GM19023 (cell line): ENCODE results near the gene GSX1.
A peak's percentile ranks its signal among the peaks of the same experiment; 100 is the strongest.
"Not testable (repeated sequence)": the region's sequence is repeated elsewhere in the genome, so short reads cannot be mapped to it uniquely, and the experiment has no call there.

Source experiments
- ATAC-seq: cut with Tn5 transposase; IDR thresholded peaks from one replicate; pipeline ENCODE4 v1.9.1; 2021; ENCODE audit warnings: mild to moderate bottlenecking, moderate library complexity; ENCODE audit not compliant: unreplicated experiment

Gene GSX1

DNA sequence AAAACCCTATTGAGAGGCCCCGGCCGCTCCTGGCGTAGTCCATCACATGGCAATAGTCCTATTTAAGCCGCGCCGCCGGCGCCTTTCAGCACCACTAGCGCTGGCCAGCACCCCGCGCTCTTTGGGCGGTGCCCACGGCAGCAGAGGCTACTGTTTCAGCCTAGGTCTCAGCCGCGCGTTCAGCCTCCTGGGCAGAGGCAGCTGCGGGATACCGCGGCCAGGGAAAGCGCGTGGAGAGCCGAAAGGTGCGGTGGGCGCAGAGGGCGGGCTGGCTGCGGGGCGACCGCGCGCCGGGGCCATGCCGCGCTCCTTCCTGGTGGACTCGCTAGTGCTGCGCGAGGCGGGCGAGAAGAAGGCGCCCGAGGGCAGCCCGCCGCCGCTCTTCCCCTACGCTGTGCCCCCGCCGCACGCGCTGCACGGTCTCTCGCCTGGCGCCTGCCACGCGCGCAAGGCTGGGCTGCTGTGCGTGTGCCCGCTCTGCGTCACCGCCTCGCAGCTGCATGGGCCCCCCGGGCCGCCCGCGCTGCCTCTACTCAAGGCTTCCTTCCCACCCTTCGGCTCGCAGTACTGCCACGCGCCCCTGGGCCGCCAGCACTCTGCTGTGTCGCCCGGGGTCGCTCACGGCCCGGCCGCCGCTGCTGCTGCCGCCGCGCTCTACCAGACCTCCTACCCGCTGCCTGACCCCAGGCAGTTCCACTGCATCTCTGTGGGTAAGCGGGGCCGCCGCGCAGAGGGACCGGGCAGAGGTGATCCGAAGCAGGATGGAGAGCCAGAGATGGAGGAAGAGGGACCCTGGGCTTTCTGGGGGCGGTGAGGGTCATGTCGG lies at the start of gene GSX1:
GSX1 (plus strand) TSS at position 91 of the 826 bp plus-strand sequence; CDS start at position 299, 208 bp downstream.
- ATAC-seq: no peak

DNA sequence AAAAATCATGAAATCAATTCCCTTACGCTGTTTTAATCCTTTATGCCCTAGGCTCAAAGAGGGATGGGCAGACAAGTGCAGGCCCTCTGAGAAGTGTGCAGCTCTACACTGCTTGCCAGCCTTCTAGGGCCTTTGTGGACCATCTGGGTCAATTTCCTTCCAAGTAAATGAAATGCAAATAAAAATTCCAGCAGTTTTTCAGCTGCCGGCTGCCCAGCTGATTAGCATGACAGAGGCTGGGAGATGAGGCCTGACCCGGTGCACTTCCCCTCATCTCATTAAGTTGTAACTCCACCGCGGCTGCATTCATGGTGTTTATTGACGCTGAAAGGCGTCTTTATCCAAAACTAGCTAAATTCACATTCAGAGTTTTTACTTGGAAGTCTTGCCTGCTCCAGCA lies 47.5 kb upstream of the GSX1 start:
- ATAC-seq: no peak

DNA sequence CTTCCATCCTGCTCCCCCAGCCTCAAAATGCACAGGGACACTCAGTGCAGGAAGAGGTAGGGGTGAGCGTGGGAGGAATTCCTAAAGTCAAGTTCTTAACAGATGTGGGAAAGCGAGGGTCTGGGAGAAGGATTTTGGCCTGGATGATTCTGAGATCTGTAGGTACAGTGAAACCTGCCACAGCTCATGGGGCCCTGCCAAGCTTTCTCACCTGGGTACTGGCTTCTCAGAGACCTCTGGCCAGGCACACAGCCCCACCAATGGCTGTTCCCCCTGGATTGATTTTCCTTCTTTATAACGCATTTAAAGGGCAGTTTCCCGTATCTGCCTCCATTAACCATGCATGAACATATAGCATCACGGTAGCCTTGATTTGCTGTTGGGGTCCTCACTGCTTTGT lies 47.0 kb upstream of the GSX1 start:
- ATAC-seq: no peak

DNA sequence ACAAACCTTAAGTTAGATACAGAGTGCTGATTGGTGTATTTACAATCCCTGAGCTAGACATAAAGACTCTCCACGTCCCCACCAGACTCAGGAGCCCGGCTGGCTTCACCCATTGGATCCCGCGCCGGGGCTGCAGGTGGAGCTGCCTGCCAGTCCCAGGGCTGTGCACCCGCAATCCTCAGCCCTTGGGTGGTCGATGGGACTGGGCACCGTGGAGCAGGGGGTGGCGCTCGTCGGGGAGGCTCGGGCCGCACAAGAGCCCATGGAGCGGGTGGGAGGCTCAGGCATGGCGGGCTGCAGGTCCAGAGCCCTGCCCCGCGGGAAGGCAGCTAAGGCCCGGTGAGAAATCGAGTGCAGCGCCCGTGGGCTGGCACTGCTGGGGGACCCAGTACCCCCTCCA lies 44.1 kb upstream of the GSX1 start:
- ATAC-seq: not testable (repeated sequence)

DNA sequence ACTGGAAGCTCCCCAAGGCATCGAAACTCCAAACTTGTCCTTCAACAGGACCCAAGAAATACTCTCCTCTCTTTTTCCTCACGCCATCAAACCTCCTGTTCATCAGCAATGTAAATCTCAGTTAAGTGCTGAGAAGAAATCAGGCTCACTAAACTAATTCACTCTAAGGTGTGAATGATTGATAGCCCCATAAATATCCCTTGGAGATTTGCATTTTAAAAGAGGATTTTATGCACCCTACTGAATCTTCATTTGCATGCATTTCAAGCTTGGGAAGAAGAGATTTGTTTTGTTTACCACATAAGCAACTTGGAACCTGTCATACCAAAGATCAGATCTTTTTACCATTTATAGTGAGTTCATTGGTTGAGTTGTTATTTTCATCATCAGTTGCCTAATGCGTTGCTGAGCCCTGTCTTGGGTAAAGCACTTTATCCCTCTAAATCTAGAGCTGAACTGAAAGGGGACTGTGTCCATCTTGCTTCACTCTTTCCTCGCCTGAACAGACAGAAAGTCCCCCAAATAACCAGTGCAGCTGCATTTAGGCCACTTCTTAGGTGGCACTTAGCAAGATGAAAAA lies 40.2 kb upstream of the GSX1 start:
- ATAC-seq: no peak

DNA sequence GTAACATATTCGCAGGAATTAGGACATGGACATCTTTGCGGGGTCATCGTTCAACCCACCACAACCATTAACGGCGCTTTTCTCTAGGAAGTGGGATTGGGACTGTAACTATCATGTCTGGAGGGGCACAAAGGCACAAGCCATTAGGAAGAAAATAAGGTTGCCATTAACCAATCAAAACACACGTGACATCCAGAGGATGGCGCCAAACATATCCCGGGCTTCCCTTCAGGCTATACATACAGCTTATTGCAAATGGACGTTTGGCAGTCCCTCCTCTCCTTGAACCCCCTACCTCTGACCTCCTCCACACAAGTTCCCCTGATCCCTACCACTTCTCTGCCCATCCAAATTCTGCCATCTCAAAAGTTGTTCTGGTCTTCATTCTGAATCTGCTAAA lies 26.6 kb upstream of the GSX1 start:
- no peak for ATAC-seq

DNA sequence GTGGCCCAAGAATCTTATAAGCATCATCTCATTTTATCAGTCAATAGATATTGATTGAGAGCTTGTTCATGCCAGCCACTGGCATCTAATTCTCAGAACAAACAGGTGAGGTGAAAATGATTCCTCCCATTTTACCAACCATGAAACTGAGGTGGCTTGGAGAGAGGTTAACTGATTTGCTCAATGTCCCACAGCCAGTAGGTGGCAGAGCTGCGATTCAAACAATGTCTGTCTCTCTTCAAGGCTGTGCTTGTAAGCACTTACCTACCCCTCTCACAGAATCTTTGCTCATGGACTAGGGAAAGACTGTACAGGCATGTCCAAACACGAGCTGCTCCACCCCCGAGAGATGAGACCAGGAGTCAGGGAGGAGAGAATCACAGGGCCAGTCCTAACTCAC lies 21.5 kb upstream of the GSX1 start:
- ATAC-seq: no peak

DNA sequence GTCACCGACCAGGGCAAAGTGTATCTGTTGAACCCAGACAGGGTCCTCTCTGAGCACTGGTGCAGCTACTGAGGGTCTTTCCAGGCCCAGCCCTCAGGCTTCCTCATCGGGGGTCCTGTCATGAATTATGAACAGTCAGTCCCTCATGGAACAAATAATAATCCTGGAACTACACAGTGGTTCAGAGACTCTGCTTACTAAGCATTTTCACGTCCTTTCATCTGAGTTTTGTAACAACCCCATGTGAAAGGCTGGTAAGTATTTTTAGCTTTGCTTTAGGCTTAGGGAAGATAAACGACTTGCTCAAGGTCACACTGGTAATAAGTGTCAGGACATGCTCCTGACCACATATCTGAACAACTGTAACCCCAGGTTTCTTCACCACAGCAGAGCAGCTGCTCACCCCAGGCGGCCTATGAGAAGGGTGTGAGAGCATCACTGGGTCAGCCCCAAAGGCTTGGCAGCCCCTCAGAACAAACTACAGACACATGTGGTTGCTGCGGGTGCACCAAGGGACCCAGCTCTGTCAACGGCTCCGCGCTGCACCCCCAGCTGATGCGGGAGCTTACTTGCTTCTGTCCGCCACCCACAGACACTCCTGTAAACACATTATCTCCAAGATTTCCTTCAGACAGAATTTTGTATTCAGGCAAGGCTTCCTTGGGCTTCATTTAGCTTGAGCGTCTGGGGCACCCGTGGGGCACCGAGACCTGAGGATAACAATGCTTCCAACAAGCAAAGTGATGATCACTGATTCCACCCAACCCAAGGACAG lies 19.4 kb upstream of the GSX1 start:
- ATAC-seq: no peak

DNA sequence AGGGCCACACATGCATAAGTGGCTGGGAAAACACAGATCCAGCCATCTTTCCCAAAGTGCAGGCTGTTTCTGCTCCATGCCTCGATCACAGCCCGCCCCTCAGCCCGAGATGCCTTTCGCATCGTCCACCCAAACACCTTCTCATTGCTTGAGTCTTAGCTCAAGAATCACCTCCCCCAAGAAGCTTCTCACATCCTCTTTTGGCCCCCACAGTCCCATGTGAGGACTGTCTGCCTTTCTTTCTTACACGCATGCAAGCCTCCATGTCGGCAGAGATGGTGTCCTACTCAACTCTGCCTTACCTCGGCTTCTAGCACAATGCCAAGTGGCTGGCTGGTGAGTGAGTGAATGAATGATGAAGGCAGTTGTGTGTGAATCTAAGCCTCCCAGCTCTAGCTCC lies 18.1 kb upstream of the GSX1 start:
- peak; percentile 59 for ATAC-seq

DNA sequence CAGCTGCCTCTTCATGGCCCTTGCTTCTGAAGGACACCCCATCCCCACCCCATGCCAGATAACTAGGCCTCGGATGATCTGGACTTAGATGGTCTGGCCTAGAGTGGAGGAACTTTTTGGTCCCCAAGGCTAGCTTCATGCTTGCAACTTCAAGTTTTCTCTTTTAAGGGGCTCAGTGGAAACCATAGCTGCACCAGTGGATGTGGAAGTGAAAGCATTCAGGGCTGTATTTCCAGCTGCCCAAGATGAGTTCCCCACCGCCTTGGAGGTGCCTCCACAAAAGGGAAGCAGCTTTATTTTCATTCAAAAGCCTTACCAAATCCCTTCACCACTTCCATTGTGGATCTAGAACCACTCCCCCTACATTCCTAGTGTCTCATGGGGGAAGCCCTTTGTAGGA lies 17.6 kb upstream of the GSX1 start:
- no peak for ATAC-seq

DNA sequence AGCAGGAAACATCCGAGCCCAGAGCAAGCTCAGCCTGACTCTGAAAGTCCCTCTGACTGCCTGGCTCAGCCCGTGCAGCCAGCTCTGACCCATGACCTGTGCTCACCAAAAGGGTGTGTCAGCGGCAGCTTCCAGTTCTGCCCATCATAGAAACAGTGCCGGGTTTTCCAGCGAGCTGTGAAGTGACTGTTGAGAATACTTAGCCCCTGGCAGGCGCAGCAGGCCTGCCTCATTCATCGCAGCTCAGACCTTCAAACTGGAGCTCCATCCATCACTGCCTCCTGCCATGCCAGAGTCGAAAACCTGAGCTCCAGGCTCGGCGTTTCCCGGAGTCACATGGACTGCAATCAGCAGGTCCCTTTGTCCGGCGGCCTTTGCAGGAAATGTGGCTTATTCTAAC lies 16.3 kb upstream of the GSX1 start:
- ATAC-seq: no peak

DNA sequence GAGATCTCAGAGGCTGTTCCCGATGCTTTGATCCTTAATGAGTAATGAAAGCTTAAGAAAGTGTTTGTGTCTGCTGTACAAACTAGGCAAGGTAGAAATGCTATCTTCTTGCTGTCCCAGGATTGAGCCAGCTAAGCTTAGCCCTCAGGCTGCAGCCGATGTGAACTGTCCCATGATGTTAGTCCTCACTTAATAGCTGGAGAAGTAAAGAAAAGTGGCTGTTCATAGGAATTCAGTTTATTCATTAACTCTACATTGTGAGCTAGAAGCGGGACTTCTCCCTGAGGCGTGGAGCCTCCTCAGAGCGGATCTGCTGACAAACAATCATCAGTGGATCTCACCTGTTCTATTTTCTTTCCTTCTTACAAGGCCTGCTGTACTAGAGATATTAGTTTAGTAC lies 10.1 kb upstream of the GSX1 start:
- ATAC-seq: no peak

DNA sequence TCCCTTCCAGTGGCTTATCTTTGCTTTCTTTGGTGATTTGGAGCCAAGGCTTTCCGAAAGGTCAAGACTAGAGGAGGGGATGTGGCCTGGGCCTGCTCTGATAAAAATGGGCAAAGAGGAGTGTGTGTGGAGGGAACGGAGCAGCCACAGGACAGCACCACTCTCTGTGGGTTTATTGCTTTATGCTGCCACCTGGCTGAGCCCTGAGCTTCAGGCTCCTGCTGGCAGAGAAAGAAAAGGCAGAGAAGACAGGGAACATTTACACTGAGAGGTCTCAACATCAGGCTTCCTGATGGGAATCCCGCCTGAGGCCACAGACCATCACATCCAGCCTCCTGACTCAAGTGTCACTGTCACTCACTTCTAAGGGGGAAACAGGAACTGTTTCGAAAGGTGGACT lies 9.2 kb upstream of the GSX1 start:
- no peak for ATAC-seq

DNA sequence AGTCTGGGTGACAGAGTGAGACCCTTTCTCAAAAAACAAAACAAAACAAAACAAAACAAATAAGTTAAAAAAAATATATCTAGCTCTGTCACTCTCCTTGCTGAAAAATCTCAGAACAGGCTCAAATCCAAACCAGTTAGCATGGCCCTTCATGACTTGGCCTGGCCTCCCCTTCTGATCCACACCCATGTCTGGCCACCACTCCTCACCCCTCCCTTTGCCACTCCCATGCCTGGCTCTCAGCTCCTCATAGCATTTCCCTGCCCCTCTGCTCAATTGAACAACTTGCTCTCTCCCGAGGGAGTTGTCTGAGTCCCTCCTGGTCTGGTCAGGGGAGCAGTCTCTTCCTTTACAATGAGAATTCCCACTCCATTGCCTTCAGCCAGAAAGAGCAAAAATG lies 4.0 kb upstream of the GSX1 start:
- ATAC-seq: no peak

DNA sequence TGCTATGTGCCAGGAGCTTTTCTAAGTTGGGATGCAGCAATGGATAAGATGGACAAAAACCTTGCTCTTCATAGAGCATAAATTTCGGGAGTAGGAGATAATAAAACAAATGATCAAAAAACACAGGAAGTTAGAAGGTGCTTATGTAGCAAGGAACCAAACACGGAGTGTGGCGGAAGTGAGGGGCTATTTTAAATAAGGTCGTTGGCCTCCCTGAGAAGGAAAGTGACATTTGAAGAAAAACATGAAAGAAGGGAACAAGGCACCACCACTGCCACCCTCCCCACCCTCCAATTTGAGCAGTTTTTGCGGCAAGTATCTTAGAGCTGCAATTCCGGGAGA lies 3.2 kb upstream of the GSX1 start:
- ATAC-seq: no peak

DNA sequence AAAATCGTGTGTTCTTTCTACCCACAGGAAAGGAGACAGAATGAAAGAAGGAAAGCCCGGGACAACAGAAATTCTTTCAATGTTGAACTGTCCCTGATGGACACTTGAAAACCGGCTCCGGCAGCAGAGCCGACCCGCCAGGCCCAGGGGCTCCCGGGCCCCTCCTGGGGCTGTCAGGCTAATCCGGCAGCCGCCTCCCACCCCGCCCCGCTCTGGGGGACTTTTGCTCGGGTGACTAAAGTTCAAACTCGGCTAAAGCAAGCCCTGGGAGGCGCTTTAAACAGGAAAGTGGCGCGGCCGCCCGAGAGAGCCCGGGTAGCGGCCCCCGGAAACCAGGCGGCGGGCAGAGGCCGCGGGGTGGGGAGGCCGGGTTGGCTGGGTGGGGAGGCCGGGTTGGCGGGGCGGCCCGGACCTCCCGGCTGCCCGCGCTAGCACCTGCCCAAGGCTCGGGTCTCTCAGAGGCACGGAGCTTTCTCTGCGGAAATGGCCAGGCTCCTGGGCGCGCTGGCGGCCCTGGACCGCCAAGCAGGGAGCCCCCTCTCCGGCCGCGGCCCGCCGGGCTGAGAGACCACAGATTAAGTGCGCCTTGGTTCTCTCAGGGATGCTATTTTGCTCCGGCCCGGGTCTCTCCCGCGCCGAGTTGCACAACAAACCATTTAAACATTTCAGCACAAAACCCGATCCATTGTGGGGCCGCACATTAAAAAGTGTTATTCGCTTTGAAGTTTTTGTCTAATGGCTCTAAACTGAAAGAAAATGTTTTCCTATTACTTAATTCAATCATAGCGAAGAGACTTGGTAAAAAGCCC lies 2.6 kb upstream of the GSX1 start:
- no peak for ATAC-seq

DNA sequence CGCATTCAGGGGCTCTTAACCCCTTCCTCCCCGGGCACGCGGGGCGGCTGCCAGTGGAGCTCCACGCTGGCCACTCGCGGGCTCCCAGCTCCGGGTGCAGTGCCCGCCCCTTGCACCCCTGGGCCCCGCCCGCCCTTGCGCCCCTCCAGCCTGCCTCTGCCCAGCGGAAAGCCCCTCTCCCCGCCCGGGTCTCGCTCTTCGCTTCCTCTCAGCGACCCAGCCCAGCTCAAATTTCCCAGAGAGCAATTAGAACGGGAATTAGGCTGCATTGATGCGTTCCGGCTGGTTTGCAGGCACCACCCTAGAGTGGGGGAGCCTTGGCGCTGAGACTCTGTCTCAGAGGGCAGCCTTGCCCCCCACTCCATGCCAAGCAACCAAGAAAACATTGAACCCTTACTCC lies 1.8 kb upstream of the GSX1 start:
- ATAC-seq: no peak

DNA sequence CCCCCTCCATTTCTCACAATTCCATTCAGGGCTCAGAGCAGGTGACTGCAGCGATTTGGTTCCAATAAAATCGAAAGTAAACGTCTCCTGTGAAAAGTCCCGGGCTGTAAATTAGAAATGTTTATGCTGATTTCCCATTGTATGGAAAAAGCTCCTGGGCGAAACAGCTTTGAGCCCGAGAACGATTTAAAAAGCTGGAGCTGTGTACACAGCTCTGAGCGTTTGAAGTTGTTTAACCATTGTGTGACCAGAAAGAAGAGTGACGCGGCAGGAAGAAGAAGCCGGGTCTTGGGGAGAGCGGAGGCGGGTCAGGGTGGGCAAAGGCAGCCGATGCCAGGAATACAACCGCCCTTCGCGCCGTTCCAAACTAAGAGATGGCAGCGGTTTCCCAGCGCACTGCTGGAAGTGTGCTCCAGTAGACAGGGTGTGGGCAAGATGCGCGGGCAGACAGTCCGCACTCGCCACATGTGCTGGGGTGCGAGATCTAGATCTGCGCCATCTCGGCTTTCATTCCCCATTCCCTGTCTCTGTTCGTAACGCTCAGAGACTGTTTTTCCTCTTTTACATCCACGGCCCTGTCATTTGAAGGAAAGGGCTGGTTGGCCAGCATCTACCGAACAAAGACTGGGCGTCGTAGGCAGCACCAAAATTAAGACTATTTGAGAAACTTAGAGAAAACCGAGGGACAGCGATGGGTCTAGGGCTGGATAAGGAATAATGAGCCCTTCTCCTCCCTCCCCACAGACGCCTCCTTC lies 960 bp upstream of the GSX1 start:
- ATAC-seq: no peak

DNA sequence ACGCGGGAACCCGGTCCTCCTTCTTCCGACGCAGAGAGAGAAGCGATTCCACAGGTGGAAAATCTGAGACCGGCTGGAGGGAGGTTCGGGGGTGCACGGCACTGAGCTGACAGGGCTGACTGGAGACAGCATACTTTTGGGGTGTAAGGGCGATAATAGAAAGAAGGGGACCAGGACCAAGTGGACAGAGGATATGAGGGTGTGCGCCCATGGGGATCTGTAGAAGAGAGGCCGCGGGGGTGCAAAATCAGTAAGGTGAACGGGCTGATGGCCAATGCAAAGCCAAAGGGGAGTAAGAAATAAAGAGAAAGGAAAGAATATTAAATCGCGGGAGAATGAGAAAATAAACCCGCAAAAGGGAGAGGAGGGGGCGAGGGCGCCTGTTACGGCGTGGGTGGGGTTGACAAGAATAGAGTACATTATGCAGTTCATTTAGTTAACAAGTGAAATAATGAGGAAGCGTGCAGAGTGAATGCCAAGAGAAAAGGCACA lies 336 bp upstream of the GSX1 start:
- ATAC-seq: no peak
